ENCODE measurements around the gene LTBP3. TPM values are rescaled to one million over a fixed set of nuclear protein-coding genes. Genes with fewer than 3 reads are reported as not detected.

The LTBP3 gene
- total and polyA plus RNA-seq, 5 donors from 2014 or later = 9.2 to 132 (median 14.6) TPM

- DNase-seq (no peak), ATAC-seq (ENCODE audit: low read depth in 2 of 2) (no peak)
- Histone ChIP-seq H3K9me3 (ENCODE audit: control insufficient read depth in 2 of 2, low read length in 2 of 2) (no peaks in the 10 kb centered on the region), H3K4me1 (ENCODE audit: control insufficient read depth, insufficient read depth, low read length, poor library complexity, severe bottlenecking) (peaks cover 17% of the 10 kb centered on the region), H3K4me3 (ENCODE audit: low read depth, low read length) (no peak overlapping the region), H3K27me3 (ENCODE audit: control insufficient read depth, insufficient read depth, low read length) (no peaks in the 10 kb centered on the region), H3K36me3 (ENCODE audit: control insufficient read depth, insufficient read depth, low read length) (peaks cover 37% of the 10 kb centered on the region), H3K27ac (ENCODE audit: insufficient read depth, low read length, poor library complexity, severe bottlenecking) (no peak overlapping the region)
- H3K36me3 Mint-ChIP-seq = peaks cover 19% of the 10 kb centered on the region
- H3K4me3 Mint-ChIP-seq = no peak overlapping the region
- H3K9me3 Mint-ChIP-seq = no peaks in the 10 kb centered on the region
- H3K4me1 Mint-ChIP-seq = peaks cover 0 to 37% (median 22%) of the 10 kb centered on the region in 4 donors
- H3K27ac Mint-ChIP-seq = peak overlapping the region in 2 of 3 donors; percentile 9 to 80
- no peaks in the 10 kb centered on the region for H3K27me3 Mint-ChIP-seq
Observed at GRCh38 chr11:65583589-65583988, 25.4 kb upstream of the LTBP3 start.

DNA sequence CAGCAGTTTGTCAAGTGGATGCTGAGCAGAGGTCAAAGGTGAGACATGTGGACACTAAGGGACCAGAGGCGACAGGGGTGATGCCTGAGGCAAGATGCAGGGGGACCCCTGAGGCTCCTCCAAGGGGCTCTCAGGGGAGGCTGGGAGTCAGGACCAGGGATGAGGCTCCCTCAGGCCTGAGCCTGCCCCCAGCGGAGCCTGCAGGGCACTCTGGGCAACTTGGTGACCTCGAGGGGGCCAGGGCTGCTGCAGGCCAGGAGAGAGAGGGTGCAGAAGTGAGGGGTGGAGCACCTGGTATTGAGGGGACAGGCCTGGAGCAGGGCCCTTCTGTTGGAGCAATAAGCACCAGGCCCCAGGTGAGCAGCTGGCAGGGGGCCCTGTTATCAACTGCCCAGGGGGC is 23.8 kb upstream of the LTBP3 start:
- no peak overlapping the region for H3K27ac ChIP-seq (ENCODE audit: insufficient read depth, low read length, poor library complexity, severe bottlenecking)
- peaks cover 19% of the 10 kb centered on the region for H3K36me3 Mint-ChIP-seq
- H3K27ac Mint-ChIP-seq = peak overlapping the region in 2 of 3 donors; percentile 74 to 82

DNA sequence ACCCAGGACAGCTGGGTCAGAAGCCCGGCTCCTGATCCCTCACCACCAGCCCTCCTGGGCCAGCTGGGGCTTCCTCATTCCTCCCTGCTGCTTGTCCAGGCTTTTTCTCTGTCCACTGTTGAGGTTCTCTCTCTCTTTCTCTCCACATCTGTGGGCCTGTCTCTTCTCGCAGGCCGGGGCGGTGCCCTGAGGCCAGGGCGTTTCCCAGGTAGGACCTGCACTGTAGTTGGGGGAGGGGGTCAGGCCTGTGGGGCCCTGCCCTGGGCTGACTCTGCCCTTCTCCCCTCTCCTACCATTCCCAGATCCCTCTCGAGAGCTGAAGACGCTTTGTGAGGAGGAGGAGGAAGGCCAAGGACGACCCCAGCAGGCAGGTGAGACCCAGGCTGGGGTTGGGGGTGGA is 22.6 kb upstream of the LTBP3 start:
- no peak overlapping the region for H3K27ac Mint-ChIP-seq
- no peaks in the 10 kb centered on the region for H3K9me3 ChIP-seq (ENCODE audit: control insufficient read depth in 2 of 2, low read length in 2 of 2)
- no peaks in the 10 kb centered on the region for H3K9me3 Mint-ChIP-seq
- no peaks in the 10 kb centered on the region for H3K27me3 ChIP-seq (ENCODE audit: control insufficient read depth, insufficient read depth, low read length)
- H3K36me3 Mint-ChIP-seq = peaks cover 19% of the 10 kb centered on the region
- no peaks in the 10 kb centered on the region for H3K27me3 Mint-ChIP-seq
- H3K4me1 Mint-ChIP-seq = peaks cover 0 to 40% (median 15%) of the 10 kb centered on the region in 4 donors
- DNase-seq (no peak), ATAC-seq (ENCODE audit: low read depth in 2 of 2) (no peak)
- H3K4me1 ChIP-seq (ENCODE audit: control insufficient read depth, insufficient read depth, low read length, poor library complexity, severe bottlenecking) = peaks cover 29% of the 10 kb centered on the region
- H3K4me3 Mint-ChIP-seq = peak overlapping the region in 1 of 4 donors; percentile 52
- no peak overlapping the region for H3K4me3 ChIP-seq (ENCODE audit: low read depth, low read length)
- peaks cover 38% of the 10 kb centered on the region for H3K36me3 ChIP-seq (ENCODE audit: control insufficient read depth, insufficient read depth, low read length)
- no peak overlapping the region for H3K27ac ChIP-seq (ENCODE audit: insufficient read depth, low read length, poor library complexity, severe bottlenecking)

More for the DNA sequence above, 23.8 kb upstream of the LTBP3 start:
- H3K4me1 Mint-ChIP-seq = peaks cover 0 to 38% (median 17%) of the 10 kb centered on the region in 4 donors
- Histone ChIP-seq H3K4me1 (ENCODE audit: control insufficient read depth, insufficient read depth, low read length, poor library complexity, severe bottlenecking) (peaks cover 20% of the 10 kb centered on the region), H3K27me3 (ENCODE audit: control insufficient read depth, insufficient read depth, low read length) (no peaks in the 10 kb centered on the region), H3K36me3 (ENCODE audit: control insufficient read depth, insufficient read depth, low read length) (peaks cover 38% of the 10 kb centered on the region), H3K9me3 (ENCODE audit: control insufficient read depth in 2 of 2, low read length in 2 of 2) (no peaks in the 10 kb centered on the region), H3K4me3 (ENCODE audit: low read depth, low read length) (no peak overlapping the region)
- no peaks in the 10 kb centered on the region for H3K9me3 Mint-ChIP-seq
- DNase-seq = no peak
- no peaks in the 10 kb centered on the region for H3K27me3 Mint-ChIP-seq
- no peak overlapping the region for H3K4me3 Mint-ChIP-seq
- ATAC-seq (ENCODE audit: low read depth in 2 of 2) = no peak

DNA sequence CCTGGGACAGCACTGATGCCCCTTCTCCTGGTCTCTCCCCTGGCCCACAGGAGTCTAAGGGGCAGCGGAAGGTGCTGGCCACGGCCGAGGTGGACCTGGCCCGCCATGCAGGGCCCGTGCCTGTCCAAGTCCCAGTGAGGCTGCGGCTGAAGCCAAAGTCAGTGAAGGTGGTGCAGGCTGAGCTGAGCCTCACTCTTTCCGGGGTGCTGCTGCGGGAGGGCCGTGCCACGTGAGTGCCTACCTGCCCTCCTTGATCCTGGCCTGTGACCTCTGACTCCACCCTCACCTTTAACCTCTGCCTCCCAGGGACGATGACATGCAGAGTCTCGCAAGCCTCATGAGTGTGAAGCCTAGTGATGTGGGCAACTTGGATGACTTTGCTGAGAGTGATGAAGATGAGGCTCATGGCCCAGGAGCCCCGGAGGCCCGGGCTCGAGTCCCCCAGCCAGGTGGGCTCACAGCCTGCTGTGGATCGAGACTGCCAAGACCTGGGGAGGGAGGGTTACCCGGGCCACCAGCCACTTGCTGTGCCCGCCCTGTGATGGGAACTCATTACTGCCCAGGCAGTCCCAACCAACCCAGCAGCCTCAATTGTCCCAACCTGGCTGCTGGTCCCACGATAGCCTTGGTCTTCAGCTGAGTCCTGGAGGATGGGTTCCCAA is 22.0 kb upstream of the LTBP3 start:
- Histone ChIP-seq H3K27ac (ENCODE audit: insufficient read depth, low read length, poor library complexity, severe bottlenecking) (no peak overlapping the region), H3K36me3 (ENCODE audit: control insufficient read depth, insufficient read depth, low read length) (peaks cover 38% of the 10 kb centered on the region), H3K4me1 (ENCODE audit: control insufficient read depth, insufficient read depth, low read length, poor library complexity, severe bottlenecking) (peaks cover 33% of the 10 kb centered on the region), H3K27me3 (ENCODE audit: control insufficient read depth, insufficient read depth, low read length) (no peaks in the 10 kb centered on the region), H3K4me3 (ENCODE audit: low read depth, low read length) (no peak overlapping the region), H3K9me3 (ENCODE audit: control insufficient read depth in 2 of 2, low read length in 2 of 2) (no peaks in the 10 kb centered on the region)
- ATAC-seq (ENCODE audit: low read depth in 2 of 2) (no peak), DNase-seq (no peak)
- Mint-ChIP-seq H3K27me3 (no peaks in the 10 kb centered on the region), H3K36me3 (peaks cover 19% of the 10 kb centered on the region), H3K4me3 (no peak overlapping the region), H3K9me3 (no peaks in the 10 kb centered on the region), H3K27ac (no peak overlapping the region), H3K4me1 (peaks cover 0 to 45% (median 18%) of the 10 kb centered on the region in 4 donors)

DNA sequence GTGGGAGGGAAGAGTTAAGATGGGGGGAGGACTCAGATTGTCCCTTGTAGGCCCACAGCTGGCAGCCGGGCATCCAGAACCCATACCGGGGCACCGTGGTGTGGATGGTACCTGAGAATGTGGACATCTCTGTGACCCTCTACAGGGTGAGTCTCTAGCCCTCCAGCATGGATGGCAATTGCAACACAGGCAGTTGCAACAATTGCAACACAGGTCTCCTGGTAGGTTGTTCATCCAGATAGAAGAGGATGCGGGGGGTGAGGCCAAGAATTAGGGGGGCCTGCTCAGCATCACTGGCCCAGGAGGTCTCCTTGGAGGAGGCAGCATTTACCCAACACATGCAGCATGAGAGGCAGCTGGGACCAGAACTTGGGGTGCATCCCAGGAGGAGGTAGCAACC is 21.1 kb upstream of the LTBP3 start:
- H3K27me3 Mint-ChIP-seq = no peaks in the 10 kb centered on the region
- no peaks in the 10 kb centered on the region for H3K9me3 ChIP-seq (ENCODE audit: control insufficient read depth in 2 of 2, low read length in 2 of 2)
- peaks cover 0 to 51% (median 21%) of the 10 kb centered on the region in 4 donors for H3K4me1 Mint-ChIP-seq
- DNase-seq = no peak
- no peaks in the 10 kb centered on the region for H3K9me3 Mint-ChIP-seq
- H3K27ac Mint-ChIP-seq = no peak overlapping the region
- H3K4me1 ChIP-seq (ENCODE audit: control insufficient read depth, insufficient read depth, low read length, poor library complexity, severe bottlenecking) = peaks cover 41% of the 10 kb centered on the region
- no peak for ATAC-seq (ENCODE audit: low read depth in 2 of 2)
- H3K27ac ChIP-seq (ENCODE audit: insufficient read depth, low read length, poor library complexity, severe bottlenecking) = no peak overlapping the region
- H3K36me3 Mint-ChIP-seq = peaks cover 18% of the 10 kb centered on the region
- no peaks in the 10 kb centered on the region for H3K27me3 ChIP-seq (ENCODE audit: control insufficient read depth, insufficient read depth, low read length)
- peak overlapping the region in 2 of 4 donors; percentile 21 to 54 for H3K4me3 Mint-ChIP-seq
- H3K36me3 ChIP-seq (ENCODE audit: control insufficient read depth, insufficient read depth, low read length) = peaks cover 35% of the 10 kb centered on the region
- H3K4me3 ChIP-seq (ENCODE audit: low read depth, low read length) = no peak overlapping the region

GRCh38 chr11:65578667-65579066 is 20.5 kb upstream of the LTBP3 start:
- no peaks in the 10 kb centered on the region for H3K27me3 ChIP-seq (ENCODE audit: control insufficient read depth, insufficient read depth, low read length)

GRCh38 chr11:65578134-65578533 is 20.0 kb upstream of the LTBP3 start:
- Mint-ChIP-seq H3K27me3 (no peaks in the 10 kb centered on the region), H3K4me1 (peaks cover 0 to 54% (median 19%) of the 10 kb centered on the region in 4 donors), H3K27ac (peak overlapping the region in 2 of 3 donors; percentile 85 to 90), H3K9me3 (no peaks in the 10 kb centered on the region), H3K36me3 (peaks cover 12% of the 10 kb centered on the region), H3K4me3 (peak overlapping the region; percentile 65 to 86 (median 78))
- H3K36me3 ChIP-seq (ENCODE audit: control insufficient read depth, insufficient read depth, low read length) = peaks cover 30% of the 10 kb centered on the region
- no peaks in the 10 kb centered on the region for H3K27me3 ChIP-seq (ENCODE audit: control insufficient read depth, insufficient read depth, low read length)
- no peak for ATAC-seq (ENCODE audit: low read depth in 2 of 2)
- H3K4me3 ChIP-seq (ENCODE audit: low read depth, low read length) = no peak overlapping the region
- no peaks in the 10 kb centered on the region for H3K9me3 ChIP-seq (ENCODE audit: control insufficient read depth in 2 of 2, low read length in 2 of 2)
- no peak for DNase-seq
- H3K4me1 ChIP-seq (ENCODE audit: control insufficient read depth, insufficient read depth, low read length, poor library complexity, severe bottlenecking) = peaks cover 50% of the 10 kb centered on the region
- H3K27ac ChIP-seq (ENCODE audit: insufficient read depth, low read length, poor library complexity, severe bottlenecking) = no peak overlapping the region

More at GRCh38 chr11:65578667-65579066, 20.5 kb upstream of the LTBP3 start:
- DNase-seq (no peak), ATAC-seq (ENCODE audit: low read depth in 2 of 2) (no peak)
- peaks cover 0 to 52% (median 21%) of the 10 kb centered on the region in 4 donors for H3K4me1 Mint-ChIP-seq
- Histone ChIP-seq H3K36me3 (ENCODE audit: control insufficient read depth, insufficient read depth, low read length) (peaks cover 30% of the 10 kb centered on the region), H3K4me1 (ENCODE audit: control insufficient read depth, insufficient read depth, low read length, poor library complexity, severe bottlenecking) (peaks cover 45% of the 10 kb centered on the region), H3K27ac (ENCODE audit: insufficient read depth, low read length, poor library complexity, severe bottlenecking) (no peak overlapping the region), H3K9me3 (ENCODE audit: control insufficient read depth in 2 of 2, low read length in 2 of 2) (no peaks in the 10 kb centered on the region), H3K4me3 (ENCODE audit: low read depth, low read length) (no peak overlapping the region)
- H3K4me3 Mint-ChIP-seq = peak overlapping the region; percentile 8 to 84 (median 68)
- H3K27me3 Mint-ChIP-seq = no peaks in the 10 kb centered on the region
- H3K36me3 Mint-ChIP-seq = peaks cover 15% of the 10 kb centered on the region
- peak overlapping the region in 2 of 3 donors; percentile 85 to 90 for H3K27ac Mint-ChIP-seq
- H3K9me3 Mint-ChIP-seq = no peaks in the 10 kb centered on the region

GRCh38 chr11:65577756-65578109 is 19.6 kb upstream of the LTBP3 start:
- Mint-ChIP-seq H3K36me3 (peaks cover 8% of the 10 kb centered on the region), H3K27me3 (no peaks in the 10 kb centered on the region), H3K4me1 (peaks cover 0 to 52% (median 18%) of the 10 kb centered on the region in 4 donors), H3K9me3 (no peaks in the 10 kb centered on the region), H3K27ac (peak overlapping the region in 2 of 3 donors; percentile 66 to 85), H3K4me3 (peak overlapping the region; percentile 72 to 93 (median 85))
- no peak for ATAC-seq (ENCODE audit: low read depth in 2 of 2)
- peaks cover 54% of the 10 kb centered on the region for H3K4me1 ChIP-seq (ENCODE audit: control insufficient read depth, insufficient read depth, low read length, poor library complexity, severe bottlenecking)
- no peaks in the 10 kb centered on the region for H3K9me3 ChIP-seq (ENCODE audit: control insufficient read depth in 2 of 2, low read length in 2 of 2)
- H3K36me3 ChIP-seq (ENCODE audit: control insufficient read depth, insufficient read depth, low read length) = peaks cover 30% of the 10 kb centered on the region
- peak overlapping the region; percentile 100 for H3K27ac ChIP-seq (ENCODE audit: insufficient read depth, low read length, poor library complexity, severe bottlenecking)
- no peak for DNase-seq
- H3K4me3 ChIP-seq (ENCODE audit: low read depth, low read length) = peak overlapping the region; percentile 26
- no peaks in the 10 kb centered on the region for H3K27me3 ChIP-seq (ENCODE audit: control insufficient read depth, insufficient read depth, low read length)
